H9 (cell line): Measurements from ENCODE around the gene CCAR1. TPM values are rescaled to one million over a fixed set of nuclear protein-coding genes. Genes with fewer than 3 reads are reported as not detected.

Source experiments
- DNase-seq: peaks from one replicate; pipeline ENCODE4 v3.0.0-alpha.2; 2017
- H2AFZ ChIP-seq: one replicate; pipeline ENCODE4 v1.6.1; 2013; ENCODE audit warnings: mild to moderate bottlenecking, low read length, control low read depth, moderate library complexity
- H2AK5ac ChIP-seq: 2 replicates; pipeline ENCODE4 v1.6.1; 2013; ENCODE audit warnings: low read length, control low read depth, mixed read lengths; ENCODE audit not compliant: insufficient read length
- H2BK120ac ChIP-seq: one replicate; pipeline ENCODE4 v1.6.1; 2013; ENCODE audit warnings: low read depth, mild to moderate bottlenecking, low read length, control low read depth, inconsistent platforms; ENCODE audit not compliant: poor library complexity, severe bottlenecking
- H2BK12ac ChIP-seq: 2 replicates; pipeline ENCODE4 v1.6.1; 2013; ENCODE audit warnings: low read length, control low read depth, mixed read lengths, low read depth; ENCODE audit not compliant: insufficient read length
- H2BK15ac ChIP-seq: 2 replicates; pipeline ENCODE4 v1.6.1; 2013; ENCODE audit warnings: low read depth, low read length, control low read depth
- H2BK20ac ChIP-seq: one replicate; pipeline ENCODE4 v1.6.1; 2013; ENCODE audit warnings: low read depth, mild to moderate bottlenecking, low read length, control low read depth, inconsistent platforms; ENCODE audit not compliant: poor library complexity, severe bottlenecking
- H2BK5ac ChIP-seq: 2 replicates; pipeline ENCODE4 v1.6.1; 2013; ENCODE audit warnings: low read length, control low read depth, mixed read lengths; ENCODE audit not compliant: insufficient read length
- H3K14ac ChIP-seq: 2 replicates; pipeline ENCODE4 v1.6.1; 2013; ENCODE audit warnings: low read length, control low read depth; ENCODE audit not compliant: insufficient read depth
- H3K18ac ChIP-seq: 2 replicates; pipeline ENCODE4 v1.6.1; 2013; ENCODE audit warnings: low read depth, mild to moderate bottlenecking, mixed read lengths, low read length, control low read depth; ENCODE audit not compliant: insufficient read length
- H3K23ac ChIP-seq: 2 replicates; pipeline ENCODE4 v1.6.1; 2013; ENCODE audit warnings: low read length, control low read depth, mixed read lengths, low read depth; ENCODE audit not compliant: insufficient read length
- H3K23me2 ChIP-seq: 2 replicates; pipeline ENCODE4 v1.6.1; 2013; ENCODE audit warnings: low read depth, mild to moderate bottlenecking, mixed read lengths, low read length, control low read depth; ENCODE audit not compliant: insufficient read length, poor library complexity, severe bottlenecking
- H3K27ac ChIP-seq: 2 replicates; pipeline ENCODE4 v1.5.1; 2013; ENCODE audit warnings: low read length, control low read depth, mixed read lengths, low read depth; ENCODE audit not compliant: insufficient read length
- H3K27me3 ChIP-seq: 2 replicates; pipeline ENCODE4 v1.6.1; 2013; ENCODE audit warnings: low read length, control low read depth, inconsistent platforms; ENCODE audit not compliant: insufficient read depth
- H3K4ac ChIP-seq: 2 replicates; pipeline ENCODE4 v1.6.1; 2013; ENCODE audit warnings: low read depth, mild to moderate bottlenecking, control low read depth, inconsistent platforms, low read length, moderate library complexity
- H3K4me1 ChIP-seq: 2 replicates; pipeline ENCODE4 v1.6.1; 2013; ENCODE audit warnings: low read length, control low read depth, inconsistent platforms; ENCODE audit not compliant: insufficient read depth
- H3K4me2 ChIP-seq: 2 replicates; pipeline ENCODE4 v1.6.1; 2013; ENCODE audit warnings: low read length, control low read depth, mixed read lengths; ENCODE audit not compliant: insufficient read length, insufficient read depth
- H3K56ac ChIP-seq: 2 replicates; pipeline ENCODE4 v1.6.1; 2013; ENCODE audit warnings: low read depth, mild to moderate bottlenecking, mixed read lengths, low read length, control low read depth; ENCODE audit not compliant: insufficient read length
- H3K79me1 ChIP-seq: 2 replicates; pipeline ENCODE4 v1.6.1; 2013; ENCODE audit warnings: low read depth, mild to moderate bottlenecking, moderate library complexity, low read length, control low read depth, inconsistent platforms; ENCODE audit not compliant: insufficient read depth, poor library complexity, severe bottlenecking
- H3K79me2 ChIP-seq: 2 replicates; pipeline ENCODE4 v1.6.1; 2013; ENCODE audit warnings: low read length, control low read depth, inconsistent platforms; ENCODE audit not compliant: insufficient read depth
- H3K9ac ChIP-seq: 2 replicates; pipeline ENCODE4 v1.6.1; 2013; ENCODE audit warnings: low read length, control low read depth, mixed read lengths; ENCODE audit not compliant: insufficient read length; ENCODE audit errors: extremely low read depth
- H3K9me3 ChIP-seq: one replicate; pipeline ENCODE4 v1.6.1; 2013; ENCODE audit warnings: low read depth, low read length, inconsistent platforms; ENCODE audit not compliant: control insufficient read depth
- H3T11ph ChIP-seq: one replicate; pipeline ENCODE4 v1.6.1; 2013; ENCODE audit warnings: mild to moderate bottlenecking, low read length, control low read depth, inconsistent platforms
- H4K20me1 ChIP-seq: one replicate; pipeline ENCODE4 v1.6.1; 2013; ENCODE audit not compliant: control insufficient read depth, insufficient read length, insufficient read depth
- H4K5ac ChIP-seq: 2 replicates; pipeline ENCODE4 v1.6.1; 2013; ENCODE audit warnings: low read depth, mild to moderate bottlenecking, mixed read lengths, low read length, control low read depth; ENCODE audit not compliant: insufficient read length
- H4K8ac ChIP-seq: replicated peaks from 2 replicates; pipeline ENCODE4 v1.6.1; 2013; ENCODE audit warnings: low read length, control low read depth, mixed read lengths, low read depth; ENCODE audit not compliant: insufficient read length
- H4K91ac ChIP-seq: 2 replicates; pipeline ENCODE4 v1.6.1; 2013; ENCODE audit warnings: low read depth, mild to moderate bottlenecking, moderate library complexity, mixed read lengths, low read length, control low read depth; ENCODE audit not compliant: insufficient read length
- H3K27ac Mint-ChIP-seq, 3 experiments: 2 replicates in 2 of 3; 3 replicates in 1 of 3; pipeline ENCODE4 v1.8.0; 2020 to 2021; ENCODE audit warnings: mixed read lengths in 3 of 3, mild to moderate bottlenecking in 1 of 3, moderate library complexity in 1 of 3
- H3K27me3 Mint-ChIP-seq: 2 replicates; pipeline ENCODE4 v1.8.0; 2021; ENCODE audit warnings: low read depth, mild to moderate bottlenecking, moderate library complexity, mixed read lengths
- H3K36me3 Mint-ChIP-seq, 3 experiments: 2 replicates in 2 of 3; 3 replicates in 1 of 3; pipeline ENCODE4 v1.8.0; 2020 to 2021; ENCODE audit warnings: low read depth in 3 of 3, mixed read lengths in 3 of 3; ENCODE audit not compliant: insufficient read depth in 1 of 3
- H3K4me1 Mint-ChIP-seq, 2 experiments: 2 replicates each; pipeline ENCODE4 v1.8.0; 2020; ENCODE audit warnings: mixed read lengths in 2 of 2
- H3K4me3 Mint-ChIP-seq, 2 experiments: 2 replicates in 1 of 2; 3 replicates in 1 of 2; pipeline ENCODE4 v1.8.0; 2020 to 2021; ENCODE audit warnings: mild to moderate bottlenecking in 2 of 2, mixed read lengths in 2 of 2, moderate library complexity in 1 of 2
- H3K9me3 Mint-ChIP-seq, 2 experiments: 2 replicates in 1 of 2; 3 replicates in 1 of 2; pipeline ENCODE4 v1.8.0; 2020; ENCODE audit warnings: mild to moderate bottlenecking in 2 of 2, mixed read lengths in 2 of 2, moderate library complexity in 1 of 2
- WGBS: extraction: QIAGEN DNeasy Blood & Tissue Kit; methylation state at CpG from one replicate; pipeline ENCODE4 v1.1.7; 2013; ENCODE audit warnings: missing lambda C conversion rate, low lambda C conversion rate, mixed read lengths; ENCODE audit not compliant: insufficient read length; ENCODE audit errors: extremely low coverage; 5-methylcytosine and 5-hydroxymethylcytosine counted together
- total RNA-seq: library from RNA; stranded (reverse); gene quantifications from 2 replicates; pipeline ENCODE4 v1.2.1, GENCODE V29; 2021
- TF ChIP-seq, protein P1 (sequence below): fragments of 200-600 bp; sonication (generic); conservative IDR thresholded peaks from 3 replicates; pipeline ENCODE4 v1.8.0; 2021; ENCODE audit warnings: antibody characterized with exemption, mild to moderate bottlenecking

Gene CCAR1
- total RNA-seq, 1 experiment from 2014 or later, result 118 TPM

DNA sequence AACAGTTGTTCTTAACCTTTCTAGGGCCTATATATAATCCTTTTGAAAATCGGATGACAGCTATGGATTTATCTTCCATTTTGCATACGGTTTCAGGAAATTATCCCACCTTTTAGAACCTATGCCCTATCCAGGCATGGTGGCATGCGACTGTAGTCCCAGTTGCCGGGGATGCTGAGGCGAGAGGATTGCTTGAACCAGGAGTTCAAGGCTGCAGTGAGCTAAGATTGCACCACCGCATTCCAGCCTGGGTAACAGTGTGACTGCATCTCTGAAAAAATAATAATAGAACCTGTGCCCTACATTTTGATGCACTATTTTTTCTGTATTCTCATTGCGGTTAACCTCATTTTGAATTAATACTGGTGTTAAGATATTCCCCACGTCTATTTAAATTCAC, 11.6 kb downstream of the CCAR1 start:
- no peaks in the 10 kb centered on the region for H3K23me2 ChIP-seq
- H3K4me3 Mint-ChIP-seq, result no peak overlapping the region
- no peak overlapping the region for H3K56ac ChIP-seq
- peaks cover 51 to 89% (median 84%) of the 10 kb centered on the region in 3 experiments for H3K36me3 Mint-ChIP-seq
- H2BK12ac ChIP-seq, result no peak overlapping the region
- no peak overlapping the region for H4K8ac ChIP-seq
- DNase-seq, result no peak
- no peaks in the 10 kb centered on the region; the same call in 1 of the 2 replicates for H3K79me2 ChIP-seq
- TF ChIP-seq, protein P1, sequence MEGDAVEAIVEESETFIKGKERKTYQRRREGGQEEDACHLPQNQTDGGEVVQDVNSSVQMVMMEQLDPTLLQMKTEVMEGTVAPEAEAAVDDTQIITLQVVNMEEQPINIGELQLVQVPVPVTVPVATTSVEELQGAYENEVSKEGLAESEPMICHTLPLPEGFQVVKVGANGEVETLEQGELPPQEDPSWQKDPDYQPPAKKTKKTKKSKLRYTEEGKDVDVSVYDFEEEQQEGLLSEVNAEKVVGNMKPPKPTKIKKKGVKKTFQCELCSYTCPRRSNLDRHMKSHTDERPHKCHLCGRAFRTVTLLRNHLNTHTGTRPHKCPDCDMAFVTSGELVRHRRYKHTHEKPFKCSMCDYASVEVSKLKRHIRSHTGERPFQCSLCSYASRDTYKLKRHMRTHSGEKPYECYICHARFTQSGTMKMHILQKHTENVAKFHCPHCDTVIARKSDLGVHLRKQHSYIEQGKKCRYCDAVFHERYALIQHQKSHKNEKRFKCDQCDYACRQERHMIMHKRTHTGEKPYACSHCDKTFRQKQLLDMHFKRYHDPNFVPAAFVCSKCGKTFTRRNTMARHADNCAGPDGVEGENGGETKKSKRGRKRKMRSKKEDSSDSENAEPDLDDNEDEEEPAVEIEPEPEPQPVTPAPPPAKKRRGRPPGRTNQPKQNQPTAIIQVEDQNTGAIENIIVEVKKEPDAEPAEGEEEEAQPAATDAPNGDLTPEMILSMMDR, result no peak
- no peak overlapping the region for H3K4me2 ChIP-seq
- H2BK15ac ChIP-seq, result no peak overlapping the region
- H3K9me3 Mint-ChIP-seq, result no peaks in the 10 kb centered on the region
- H3K27me3 Mint-ChIP-seq, result no peaks in the 10 kb centered on the region
- H4K20me1 ChIP-seq, result no peaks in the 10 kb centered on the region
- no peaks in the 10 kb centered on the region for H3K4me1 ChIP-seq
- H2BK5ac ChIP-seq, result no peak overlapping the region
- H3K9me3 ChIP-seq, result no peaks in the 10 kb centered on the region
- no peak overlapping the region for H3K23ac ChIP-seq
- no peak overlapping the region for H3K27ac ChIP-seq
- H3K14ac ChIP-seq, result no peak overlapping the region
- H2BK20ac ChIP-seq, result no peak overlapping the region
- no peak overlapping the region for H3K9ac ChIP-seq
- no peak overlapping the region for H3T11ph ChIP-seq
- H3K4ac ChIP-seq, result no peak overlapping the region
- H3K79me1 ChIP-seq, result peaks cover 9% of the 10 kb centered on the region
- no peak overlapping the region for H4K91ac ChIP-seq
- H4K5ac ChIP-seq, result no peak overlapping the region
- no peaks in the 10 kb centered on the region for H3K27me3 ChIP-seq
- no peak overlapping the region for H3K18ac ChIP-seq
- no peak overlapping the region for H2AK5ac ChIP-seq
- peaks cover 3 to 5% of the 10 kb centered on the region in 2 experiments; a peak in 3 of 4 replicates for H3K4me1 Mint-ChIP-seq
- no peak overlapping the region for H2AFZ ChIP-seq
- H2BK120ac ChIP-seq, result no peak overlapping the region
- no peak overlapping the region for H3K27ac Mint-ChIP-seq
- no CpG with 5 or more reads among the region's 8 CpGs for WGBS
